Colon (tissue), 2 donors: ENCODE results near the gene DBF4B.

ENCODE experiments used
- FAIRE-seq: peaks from 2 replicates; lab custom pipeline; 2012; peaks lifted over from hg19 to GRCh38; lab: Jason Lieb, UNC
- donor health status: control.
- donor health status: control.

DBF4B gene

DNA sequence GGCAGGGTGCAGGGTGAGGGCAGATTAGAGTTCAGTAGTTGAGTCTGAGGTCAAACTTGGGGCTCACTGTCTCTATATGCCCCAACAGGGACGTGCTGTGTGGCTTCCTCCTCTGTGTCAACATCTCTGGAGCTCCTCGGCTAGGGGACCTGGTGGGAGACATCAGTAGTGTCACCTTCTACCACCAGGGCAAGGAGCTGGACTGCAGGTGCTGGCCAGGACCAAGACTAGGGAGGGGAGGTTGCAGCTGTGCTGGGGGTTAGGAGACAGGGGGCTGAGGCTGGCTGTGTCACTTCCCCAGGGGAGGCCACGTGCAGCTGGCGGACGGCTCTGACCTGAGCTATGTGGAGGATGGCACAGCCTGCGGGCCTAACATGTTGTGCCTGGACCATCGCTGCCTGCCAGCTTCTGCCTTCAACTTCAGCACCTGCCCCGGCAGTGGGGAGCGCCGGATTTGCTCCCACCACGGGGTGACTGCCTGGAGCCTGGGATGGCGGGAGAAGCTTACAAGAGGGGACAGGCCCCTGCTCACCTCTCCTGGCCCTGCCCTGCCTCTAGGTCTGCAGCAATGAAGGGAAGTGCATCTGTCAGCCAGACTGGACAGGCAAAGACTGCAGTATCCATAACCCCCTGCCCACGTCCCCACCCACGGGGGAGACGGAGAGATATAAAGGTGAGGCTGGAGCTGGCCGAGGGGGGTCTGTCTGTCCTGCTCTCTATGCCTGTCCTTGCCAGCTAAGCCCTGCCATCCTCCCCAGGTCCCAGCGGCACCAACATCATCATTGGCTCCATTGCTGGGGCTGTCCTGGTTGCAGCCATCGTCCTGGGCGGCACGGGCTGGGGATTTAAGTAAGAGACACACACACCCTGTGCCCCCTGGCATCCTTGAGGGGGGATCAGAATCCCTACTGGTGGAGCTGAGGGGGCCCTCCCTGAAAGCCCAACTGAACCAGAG, 69.2 kb downstream of the DBF4B start:
- FAIRE-seq, result no peak

DNA sequence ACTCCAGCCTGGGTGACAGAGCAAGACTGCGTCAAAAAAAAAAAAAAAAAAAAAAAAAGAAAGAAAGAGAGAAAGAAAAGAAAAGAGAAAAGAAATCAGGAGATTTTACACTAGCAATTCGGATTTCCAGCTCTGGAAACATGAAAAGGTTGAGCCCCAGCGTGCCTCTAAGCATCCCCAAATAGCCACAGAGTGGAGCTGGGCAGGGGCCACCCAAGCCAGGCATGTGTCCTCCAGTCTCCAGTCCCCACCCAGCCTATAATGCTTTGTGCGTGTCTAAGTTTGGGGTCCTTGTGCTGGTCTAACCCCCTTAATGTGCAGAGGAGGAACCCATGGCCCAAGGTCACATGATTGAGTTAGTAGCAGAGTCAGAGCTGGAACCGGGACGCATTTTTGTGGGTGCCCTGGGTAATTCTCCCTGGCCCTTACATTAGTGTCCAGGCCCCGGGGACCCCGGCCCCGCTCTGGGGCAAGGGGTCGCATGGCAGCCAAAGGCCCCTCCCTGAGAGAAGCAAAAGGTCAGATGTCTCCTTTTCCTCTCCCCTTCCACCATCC, 70.3 kb downstream of the DBF4B start:
- no peak for FAIRE-seq

DNA sequence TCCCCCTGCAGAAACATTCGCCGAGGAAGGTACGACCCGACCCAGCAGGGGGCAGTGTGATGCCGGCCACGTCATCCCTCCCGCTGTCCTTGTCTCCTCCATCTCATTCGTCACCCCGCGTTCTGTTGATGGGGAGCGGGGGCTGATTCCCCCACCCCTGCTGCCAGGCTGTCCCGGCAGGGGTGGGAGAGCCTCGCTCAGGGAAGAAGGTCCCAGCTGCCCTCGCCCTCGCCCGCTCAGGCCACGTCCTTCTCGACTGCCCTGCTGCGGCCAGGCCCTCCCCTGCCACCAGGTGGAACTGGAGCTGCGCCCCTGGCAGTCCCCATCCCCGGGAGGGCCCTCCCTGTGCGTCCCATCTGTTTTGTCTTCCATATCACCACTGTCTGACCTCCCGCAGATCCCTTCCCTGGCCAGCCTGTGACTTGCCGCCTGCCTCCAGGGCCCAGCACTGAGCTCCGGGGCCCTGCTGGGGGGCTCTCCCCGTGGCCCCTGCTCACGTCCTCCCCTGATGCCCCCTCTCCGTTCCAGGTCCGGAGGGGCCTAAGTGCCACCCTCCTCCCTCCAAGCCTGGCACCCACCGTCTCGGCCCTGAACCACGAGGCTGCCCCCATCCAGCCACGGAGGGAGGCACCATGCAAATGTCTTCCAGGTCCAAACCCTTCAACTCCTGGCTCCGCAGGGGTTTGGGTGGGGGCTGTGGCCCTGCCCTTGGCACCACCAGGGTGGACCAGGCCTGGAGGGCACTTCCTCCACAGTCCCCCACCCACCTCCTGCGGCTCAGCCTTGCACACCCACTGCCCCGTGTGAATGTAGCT, 71.0 kb downstream of the DBF4B start:
- FAIRE-seq, result no peak

DNA sequence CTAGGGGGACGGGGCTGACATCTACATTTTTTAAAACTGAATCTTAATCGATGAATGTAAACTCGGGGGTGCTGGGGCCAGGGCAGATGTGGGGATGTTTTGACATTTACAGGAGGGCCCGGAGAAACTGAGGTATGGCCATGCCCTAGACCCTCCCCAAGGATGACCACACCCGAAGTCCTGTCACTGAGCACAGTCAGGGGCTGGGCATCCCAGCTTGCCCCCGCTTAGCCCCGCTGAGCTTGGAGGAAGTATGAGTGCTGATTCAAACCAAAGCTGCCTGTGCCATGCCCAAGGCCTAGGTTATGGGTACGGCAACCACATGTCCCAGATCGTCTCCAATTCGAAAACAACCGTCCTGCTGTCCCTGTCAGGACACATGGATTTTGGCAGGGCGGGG, 71.7 kb downstream of the DBF4B start:
- no peak for FAIRE-seq

DNA sequence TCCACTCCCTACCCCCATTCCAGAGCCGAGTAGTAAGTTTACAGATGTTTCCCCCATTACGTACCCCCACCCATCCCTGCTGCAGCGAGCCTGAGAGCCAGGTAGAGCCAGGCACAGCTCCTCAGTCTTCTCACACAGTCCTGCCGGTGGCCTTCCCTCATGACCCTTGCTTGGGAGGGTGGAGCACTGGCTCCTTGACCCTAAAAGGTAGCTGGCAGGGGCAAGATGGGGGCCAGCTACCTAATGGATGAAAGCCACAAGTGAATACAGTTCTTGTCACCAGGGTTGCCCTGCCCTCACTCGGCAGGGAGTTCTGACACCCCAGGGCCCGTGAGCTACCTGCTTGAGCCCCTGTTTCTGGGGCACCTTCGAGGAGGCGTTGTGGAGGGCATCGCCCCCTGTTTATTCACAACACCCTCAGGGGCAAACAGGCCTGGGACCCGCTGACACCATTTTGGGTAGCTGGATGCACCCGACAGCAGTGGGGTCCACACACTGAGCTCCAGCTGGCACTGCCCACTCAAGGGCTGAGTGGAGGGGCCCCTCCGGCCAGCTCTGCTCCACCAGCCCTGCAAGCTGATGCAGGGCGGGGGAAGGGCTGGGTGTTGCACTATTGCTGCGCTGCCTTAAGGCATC, 72.5 kb downstream of the DBF4B start:
- no peak for FAIRE-seq

DNA sequence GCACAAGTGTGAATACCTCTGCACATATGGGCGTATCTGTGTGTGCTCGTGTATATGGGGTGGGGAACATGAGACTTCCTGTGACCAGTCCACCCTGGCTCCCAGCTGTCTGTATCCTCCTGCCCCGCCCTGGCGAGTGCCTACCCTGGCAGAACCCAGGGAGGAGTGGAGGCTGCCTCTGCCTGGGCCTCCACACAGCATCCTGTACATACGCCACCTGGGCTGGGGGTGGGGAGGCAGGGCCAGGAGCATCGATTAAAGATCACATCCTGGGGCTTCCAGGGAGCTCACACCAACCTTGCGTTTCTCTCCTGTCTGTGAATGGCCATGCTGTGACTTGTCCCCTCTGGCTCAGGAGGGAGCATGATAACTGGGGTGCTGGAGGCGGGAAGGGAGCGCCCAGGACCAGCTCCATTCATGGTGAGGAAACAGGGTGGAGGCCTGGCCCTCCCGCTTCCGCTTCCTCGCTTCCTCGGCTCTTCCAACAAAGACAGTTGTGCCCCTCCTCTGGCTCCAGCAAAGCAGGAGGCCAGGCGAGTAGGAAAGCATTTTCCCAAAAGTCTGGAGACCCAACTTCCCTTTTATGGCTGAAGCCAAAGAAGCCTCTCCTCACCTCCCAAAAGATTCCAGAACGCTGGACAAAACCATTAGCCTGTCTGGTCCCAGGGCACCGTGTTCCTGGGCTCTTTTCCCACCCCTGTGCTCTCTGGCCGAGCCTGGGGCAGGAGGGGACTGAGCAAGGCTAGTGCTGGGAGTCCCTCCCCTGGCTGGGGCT, 73.3 kb downstream of the DBF4B start:
- no peak for FAIRE-seq

DNA sequence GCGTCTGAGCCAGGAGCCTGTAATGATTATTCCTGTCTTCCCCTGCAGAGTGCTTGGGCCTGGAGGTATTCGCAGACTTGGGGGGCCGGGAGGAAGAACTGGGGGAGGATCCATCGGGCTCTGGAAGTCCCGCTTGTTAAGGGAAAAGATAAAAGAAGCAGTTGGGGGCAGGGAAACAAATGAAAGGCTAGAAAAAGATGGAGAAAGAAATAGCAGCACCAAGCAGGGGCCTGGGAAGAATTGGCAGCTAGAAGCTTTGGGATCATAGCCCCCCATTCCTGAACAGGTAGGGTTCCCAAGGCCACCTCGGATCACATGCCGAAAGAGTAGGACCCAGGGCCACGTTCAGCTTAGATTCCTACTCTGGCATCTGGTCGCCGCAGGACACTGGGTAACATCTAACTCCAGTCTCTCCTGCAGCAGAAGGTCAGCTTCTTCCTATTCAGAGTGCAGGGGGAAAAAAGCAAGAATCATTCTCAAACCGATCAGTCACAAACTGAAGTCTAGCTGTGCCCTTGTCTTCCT, 73.9 kb downstream of the DBF4B start:
- FAIRE-seq, result no peak

DNA sequence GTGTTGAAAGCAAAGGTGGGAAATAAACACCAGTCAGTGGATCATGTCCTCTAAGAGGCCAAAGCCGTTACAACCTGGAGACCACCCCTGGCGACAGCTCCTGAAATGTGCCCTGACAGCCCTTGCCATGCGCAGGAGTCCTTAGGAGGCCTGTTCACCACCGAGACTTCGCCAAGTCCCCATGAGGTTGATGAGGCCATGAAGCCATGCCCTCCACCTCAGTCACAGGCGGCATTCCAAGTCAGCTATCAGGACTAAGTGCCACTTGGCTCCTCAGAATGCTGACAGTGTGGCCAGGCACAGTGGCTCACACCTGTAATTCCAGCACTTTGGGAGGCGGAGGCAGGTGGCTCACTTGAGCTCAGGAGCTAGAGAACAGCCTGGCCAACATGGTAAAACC, 77.5 kb downstream of the DBF4B start:
- FAIRE-seq, result no peak

DNA sequence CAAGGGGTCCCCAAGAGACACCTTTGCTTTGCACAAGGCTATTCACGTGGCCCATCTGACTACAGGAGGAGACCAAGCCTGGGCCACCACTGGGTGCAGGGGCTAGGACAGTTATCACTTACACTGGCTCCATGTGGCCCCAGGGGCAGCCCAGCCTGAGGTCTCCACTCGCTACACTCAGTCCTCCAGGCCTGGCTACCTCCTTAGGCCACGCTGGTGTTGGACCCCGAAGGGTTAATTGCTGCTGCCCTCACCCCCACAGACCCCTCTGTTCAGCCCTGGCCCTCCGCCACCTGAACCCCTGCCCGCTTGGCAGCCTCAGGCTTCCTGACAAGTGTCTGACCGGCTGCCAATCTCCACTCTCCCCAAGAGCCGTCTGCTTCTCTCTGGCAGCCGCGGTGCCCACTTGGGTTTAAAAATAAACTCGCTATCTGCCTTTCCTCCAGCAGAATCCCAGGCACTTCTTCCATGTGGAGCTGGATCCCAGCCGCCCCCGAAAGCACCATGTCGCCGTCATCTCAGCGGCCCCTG, 78.2 kb downstream of the DBF4B start:
- FAIRE-seq, result no peak

DNA sequence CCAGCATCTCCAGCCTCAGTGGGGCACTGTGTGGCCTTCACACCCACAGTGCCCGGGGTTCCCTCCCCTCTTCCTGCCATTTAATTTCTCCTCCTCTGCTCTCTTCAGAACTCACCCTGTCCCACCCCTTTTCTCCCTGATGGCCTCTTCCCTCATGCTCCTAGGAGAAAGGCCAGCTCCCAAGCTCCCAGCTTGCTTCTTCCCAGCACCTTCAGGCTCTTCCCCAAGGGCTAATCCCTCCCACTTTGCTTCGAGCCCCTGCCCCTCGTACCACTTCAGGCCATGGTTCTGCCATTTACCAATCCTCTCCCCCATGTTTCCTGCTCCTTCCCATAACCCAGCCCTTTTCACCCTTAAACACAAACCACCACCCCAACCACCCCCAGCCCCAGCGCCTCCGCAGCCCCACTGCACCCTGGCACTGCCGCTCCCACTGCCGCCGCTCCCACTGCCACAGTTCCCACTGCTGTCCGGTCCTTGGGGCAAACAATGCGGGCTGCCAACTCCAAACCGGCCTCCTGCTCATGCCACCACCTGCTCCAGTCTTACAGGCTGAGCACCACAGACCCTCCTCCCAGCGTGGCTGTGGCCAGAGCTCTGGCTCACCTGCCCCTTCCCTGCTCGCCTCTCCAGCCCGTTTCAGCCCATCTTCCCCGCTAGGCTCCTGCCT, 78.9 kb downstream of the DBF4B start:
- FAIRE-seq, result no peak

DNA sequence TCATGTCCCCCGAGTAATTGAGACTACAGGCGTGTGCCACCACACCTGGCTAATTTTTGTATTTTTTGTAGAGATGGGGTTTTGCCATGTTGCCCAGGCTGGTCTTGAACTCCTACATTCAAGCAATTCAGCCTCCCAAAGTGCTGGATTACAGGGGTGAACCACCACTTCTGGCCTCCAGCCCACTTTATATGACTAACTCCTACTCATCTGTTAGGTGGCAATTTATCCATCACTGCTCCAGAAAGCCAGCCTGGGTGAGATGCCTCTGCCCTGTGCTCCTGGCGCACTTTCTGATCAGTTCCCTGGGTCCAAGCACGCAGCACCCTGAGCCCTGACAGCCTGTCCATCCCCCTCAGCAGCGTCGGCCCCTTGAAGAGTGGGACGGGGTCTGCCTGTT, 79.7 kb downstream of the DBF4B start:
- no peak for FAIRE-seq

DNA sequence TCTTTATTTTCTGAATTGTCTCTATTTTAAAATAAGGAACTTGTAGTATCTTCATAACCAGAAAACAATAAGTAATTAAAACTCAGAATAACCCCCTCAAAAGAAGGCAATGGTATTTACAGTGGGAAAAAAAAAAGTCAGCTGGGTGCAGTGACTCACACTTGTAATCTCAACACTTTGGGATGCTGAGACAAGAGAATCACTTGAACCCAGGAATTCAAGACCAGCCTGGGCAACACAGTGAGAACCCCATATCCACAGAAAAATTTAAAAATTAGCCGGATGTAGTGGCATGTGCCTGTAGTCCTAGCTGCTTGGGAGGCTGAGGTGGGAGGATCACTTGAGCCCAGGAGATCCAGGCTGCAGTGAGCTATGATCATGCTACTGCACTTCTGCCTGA, 83.8 kb downstream of the DBF4B start:
- no peak for FAIRE-seq

DNA sequence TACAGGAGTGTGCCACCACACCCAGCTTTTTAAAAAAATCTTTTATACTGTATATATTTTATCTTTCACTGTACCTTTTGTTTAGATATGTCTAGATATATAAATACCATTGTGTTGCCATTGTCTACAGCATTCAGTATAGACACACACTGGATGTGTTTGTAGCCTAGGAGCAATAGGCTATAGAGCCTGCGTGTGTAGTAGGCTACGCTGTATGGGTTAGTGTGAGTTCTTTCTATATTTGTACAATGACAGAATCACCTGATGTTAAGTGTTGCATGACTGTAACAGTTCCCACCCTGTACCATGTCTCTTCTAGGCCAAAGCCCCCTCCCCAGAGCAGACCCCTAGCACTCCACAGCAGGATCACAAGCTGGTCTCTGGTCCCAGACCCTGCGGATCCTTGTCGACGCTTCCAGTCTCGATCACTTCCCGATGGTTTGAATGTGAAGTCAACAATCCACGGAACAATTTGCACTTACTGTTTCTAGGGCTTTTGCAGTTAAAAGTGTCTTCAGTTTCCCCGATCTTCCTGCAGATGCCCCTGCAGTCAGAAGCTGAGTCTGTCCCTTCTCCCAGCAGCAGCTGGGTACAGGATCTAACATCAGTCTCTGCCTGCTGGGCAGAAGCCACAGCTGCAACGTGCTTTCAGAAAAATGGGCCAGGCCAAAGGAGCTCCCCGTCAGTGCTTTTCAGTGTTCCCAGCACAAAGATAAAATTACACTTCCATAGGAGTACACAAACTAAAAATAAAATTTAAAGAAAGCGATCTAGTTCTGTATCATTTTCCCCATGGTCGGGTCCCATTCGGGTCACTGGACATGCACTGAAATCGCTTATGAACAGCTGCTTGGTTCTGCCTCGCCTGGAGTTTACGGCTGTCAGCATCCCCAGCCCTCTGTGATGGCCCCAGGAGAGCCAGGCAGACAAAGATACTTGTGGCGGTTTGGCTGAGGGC, 85.7 kb downstream of the DBF4B start:
- FAIRE-seq, result no peak

DNA sequence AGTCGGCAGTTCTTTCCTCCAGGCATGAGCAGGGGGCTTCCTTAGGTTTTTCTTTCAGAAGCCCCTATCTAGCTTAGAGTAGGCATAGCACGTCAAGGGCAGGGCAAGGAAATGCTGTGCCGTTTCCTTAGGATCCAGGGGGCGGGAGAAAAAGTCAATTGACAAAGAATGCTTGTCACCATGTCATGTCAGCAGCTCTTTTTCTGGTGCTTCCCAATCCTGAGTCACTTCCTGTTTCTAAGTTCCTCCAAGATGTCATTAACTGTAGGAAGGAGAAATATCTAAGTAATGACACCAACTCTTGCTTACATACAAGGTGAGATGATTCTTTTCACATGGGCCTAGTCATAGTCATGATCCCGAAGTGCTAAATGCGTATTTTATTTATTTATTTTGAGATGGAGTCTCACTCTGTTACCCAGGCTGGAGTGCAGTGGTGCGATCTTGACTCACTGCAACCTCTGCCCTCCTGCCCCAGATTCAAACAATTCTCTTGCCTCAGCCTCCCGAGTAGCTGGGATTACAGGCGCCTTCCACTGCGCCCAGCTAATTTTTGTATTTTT, 86.5 kb downstream of the DBF4B start:
- FAIRE-seq, result no peak

DNA sequence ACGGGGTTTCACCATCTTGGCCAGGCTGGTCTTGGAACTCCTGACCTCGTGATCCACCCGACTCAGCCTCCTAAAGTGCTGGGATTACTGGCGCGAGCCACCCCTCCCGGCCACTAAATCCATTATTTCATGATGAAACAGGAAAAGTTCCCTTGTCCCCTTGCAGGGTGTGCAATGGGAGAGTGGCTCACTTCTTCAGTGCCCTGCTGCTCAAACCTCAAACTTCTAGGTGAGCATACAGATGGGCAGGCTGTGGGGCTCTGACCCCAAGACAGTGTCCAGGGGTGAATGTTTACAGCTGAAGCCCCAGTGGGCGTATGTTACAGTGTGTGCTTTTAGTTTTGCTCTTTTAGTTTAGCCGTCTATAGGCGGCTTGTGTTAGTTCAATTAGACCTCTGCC, 87.0 kb downstream of the DBF4B start:
- FAIRE-seq, result no peak

DNA sequence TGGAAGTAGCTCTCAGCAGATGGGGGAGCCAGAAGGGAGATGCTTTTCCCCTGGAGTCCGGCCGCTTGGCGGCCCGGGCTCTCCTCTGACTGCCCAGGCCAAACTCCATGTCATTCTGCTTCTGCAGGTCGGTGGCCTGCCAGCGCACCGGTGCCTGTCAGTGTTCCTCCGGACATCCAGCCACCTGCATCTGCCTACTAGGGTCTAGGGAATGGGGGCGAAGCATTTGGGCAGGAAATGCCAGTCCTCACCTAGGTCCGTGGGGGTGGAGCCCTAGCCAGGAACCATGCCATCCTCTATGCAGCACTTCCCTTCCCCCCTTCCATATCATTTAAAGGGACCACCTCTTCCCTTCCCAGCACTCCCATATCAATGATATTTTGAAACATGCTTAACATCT, 87.5 kb downstream of the DBF4B start:
- FAIRE-seq, result no peak

DNA sequence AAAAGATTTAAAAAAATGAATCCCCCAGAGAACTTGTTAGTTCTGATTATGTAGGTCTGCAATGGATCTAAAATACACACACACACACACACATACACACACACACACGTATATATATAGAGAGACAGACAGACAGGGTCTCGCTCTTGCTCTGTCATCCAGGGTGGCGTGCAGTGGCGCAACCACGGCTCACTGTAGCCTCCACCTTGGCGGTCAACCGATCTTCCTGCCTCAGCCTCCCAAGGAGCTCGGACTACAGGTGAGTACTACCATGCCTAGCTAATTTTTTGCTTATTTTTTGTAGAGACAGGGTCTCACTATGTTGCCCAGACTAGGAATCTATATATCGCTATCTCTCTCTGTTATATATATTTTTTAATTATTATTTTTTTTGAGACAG, 88.3 kb downstream of the DBF4B start:
- FAIRE-seq, result no peak

DNA sequence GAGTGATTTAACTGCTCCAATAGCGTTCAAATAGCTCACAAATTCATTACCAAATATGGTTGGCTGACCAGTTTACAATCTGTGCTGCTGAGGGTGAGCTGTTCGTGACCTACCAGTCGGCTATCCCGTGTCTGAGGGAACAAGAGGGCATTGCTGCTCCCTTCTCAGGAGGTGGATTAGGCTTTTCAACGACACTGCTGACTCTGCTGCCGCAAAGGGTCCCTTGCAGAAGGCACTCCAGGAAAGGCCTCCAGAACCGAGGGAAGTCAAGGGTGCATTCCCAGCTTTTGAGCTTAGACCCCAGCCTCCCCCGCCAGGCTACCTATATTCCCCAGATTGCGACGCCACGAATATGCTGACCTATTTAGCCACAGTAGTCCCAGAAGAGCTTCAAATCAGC, 89.3 kb downstream of the DBF4B start:
- no peak for FAIRE-seq

DNA sequence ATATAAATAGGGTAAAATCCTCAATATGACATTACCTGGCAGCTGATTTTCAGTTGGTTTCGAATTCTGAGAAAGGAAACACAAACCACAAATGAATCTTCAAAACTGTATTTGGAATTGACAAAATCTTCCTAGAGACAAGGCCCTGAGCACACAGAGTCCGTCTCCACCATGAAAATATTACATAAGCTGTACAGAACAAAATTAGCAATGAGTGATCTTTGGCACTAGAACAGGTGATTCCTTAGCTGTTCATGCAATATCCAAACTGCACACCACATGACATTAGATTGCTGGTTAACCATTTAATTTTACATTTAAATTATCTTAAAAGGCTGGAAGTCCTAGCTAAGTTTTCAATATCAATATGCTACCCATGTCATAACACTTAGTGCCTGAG, 89.9 kb downstream of the DBF4B start:
- FAIRE-seq, result no peak
